Muscle layer of colon (tissue), 2 donors: ENCODE results near the gene NCAPD3.
"Not testable (repeated sequence)": the region's sequence is repeated elsewhere in the genome, so short reads cannot be mapped to it uniquely, and the experiment has no call there.

ENCODE experiments used
- H3K27ac ChIP-seq: one replicate; pipeline ENCODE4 v1.7.0; 2013; ENCODE audit warnings: low read depth, mild to moderate bottlenecking, low read length, moderate library complexity
- H3K27me3 ChIP-seq, 2 donors: one replicate each; pipeline ENCODE4 v1.7.0; 2013; ENCODE audit warnings: low read length in 2 of 2, mild to moderate bottlenecking in 2 of 2; ENCODE audit not compliant: insufficient read depth in 2 of 2, control insufficient read depth in 1 of 2
- H3K36me3 ChIP-seq: one replicate; pipeline ENCODE4 v1.7.0; 2013; ENCODE audit warnings: mild to moderate bottlenecking, low read length; ENCODE audit not compliant: insufficient read depth
- H3K4me1 ChIP-seq: one replicate; pipeline ENCODE4 v1.7.0; 2013; ENCODE audit warnings: mild to moderate bottlenecking, low read length; ENCODE audit not compliant: insufficient read depth
- H3K4me3 ChIP-seq, 2 donors: one replicate each; pipeline ENCODE4 v1.7.0; 2013; ENCODE audit warnings: low read length in 2 of 2, low read depth in 1 of 2, mild to moderate bottlenecking in 1 of 2, moderate library complexity in 1 of 2
- H3K9ac ChIP-seq: one replicate; pipeline ENCODE4 v1.7.0; 2013; ENCODE audit warnings: low read length
- H3K9me3 ChIP-seq: one replicate; pipeline ENCODE4 v1.7.0; 2013; ENCODE audit warnings: mild to moderate bottlenecking, low read length
- donor health status: abdominal sarcoma.
- donor health status: Adenocarcinoma of cecum.

NCAPD3 gene

GRCh38 chr11:134264966-134265764, 41.4 kb upstream of the NCAPD3 start:
- Histone ChIP-seq H3K36me3 (peaks cover 44% of the 10 kb centered on the region), H3K9ac (no peak overlapping the region), H3K27me3 (peaks cover 0 to 6% of the 10 kb centered on the region in 2 donors), H3K4me3 (no peak overlapping the region), H3K4me1 (no peaks in the 10 kb centered on the region), H3K9me3 (no peaks in the 10 kb centered on the region), H3K27ac (no peak overlapping the region)

DNA sequence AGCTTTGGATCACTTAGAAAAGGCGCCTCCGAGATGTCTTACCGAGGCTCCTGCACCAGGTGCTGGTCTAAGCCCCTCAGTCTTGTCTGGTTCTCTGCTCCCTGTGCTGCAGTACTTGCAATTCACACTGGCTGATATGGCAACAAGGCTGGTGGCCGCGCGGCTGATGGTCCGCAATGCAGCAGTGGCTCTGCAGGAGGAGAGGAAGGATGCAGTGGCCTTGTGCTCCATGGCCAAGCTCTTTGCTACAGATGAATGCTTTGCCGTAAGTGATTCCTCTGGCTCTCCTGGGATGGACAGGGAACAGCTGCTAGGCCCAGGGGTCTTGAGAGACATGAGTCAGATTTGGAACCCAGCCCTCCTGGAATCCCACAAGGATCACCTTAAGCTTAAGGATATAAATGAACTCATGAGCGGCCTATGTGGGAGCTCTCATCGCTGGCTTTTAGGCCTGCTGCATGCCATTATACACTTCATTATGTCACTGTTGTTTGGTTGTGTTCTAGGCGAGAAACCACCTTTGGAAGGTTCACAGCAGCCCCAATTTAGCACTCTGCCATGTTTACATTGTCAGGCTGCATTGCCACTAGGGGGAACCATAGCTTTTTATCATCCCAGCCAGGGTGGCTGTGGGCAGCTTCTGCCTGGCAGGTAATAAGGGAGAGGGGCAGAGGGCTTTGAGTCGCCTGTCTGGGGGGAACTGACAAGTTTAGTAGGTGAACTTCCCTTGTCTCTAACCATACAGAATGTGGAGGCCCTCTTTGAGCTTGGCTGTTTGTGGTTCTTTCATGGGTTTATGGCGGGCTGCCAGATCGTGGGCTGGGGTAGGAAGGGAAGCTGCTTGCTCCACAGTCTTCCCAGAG, 38.1 kb upstream of the NCAPD3 start:
- Histone ChIP-seq H3K4me1 (no peaks in the 10 kb centered on the region), H3K9me3 (no peaks in the 10 kb centered on the region), H3K27ac (no peak overlapping the region), H3K4me3 (no peak overlapping the region), H3K27me3 (no peaks in the 10 kb centered on the region), H3K9ac (no peak overlapping the region), H3K36me3 (peaks cover 69% of the 10 kb centered on the region)

DNA sequence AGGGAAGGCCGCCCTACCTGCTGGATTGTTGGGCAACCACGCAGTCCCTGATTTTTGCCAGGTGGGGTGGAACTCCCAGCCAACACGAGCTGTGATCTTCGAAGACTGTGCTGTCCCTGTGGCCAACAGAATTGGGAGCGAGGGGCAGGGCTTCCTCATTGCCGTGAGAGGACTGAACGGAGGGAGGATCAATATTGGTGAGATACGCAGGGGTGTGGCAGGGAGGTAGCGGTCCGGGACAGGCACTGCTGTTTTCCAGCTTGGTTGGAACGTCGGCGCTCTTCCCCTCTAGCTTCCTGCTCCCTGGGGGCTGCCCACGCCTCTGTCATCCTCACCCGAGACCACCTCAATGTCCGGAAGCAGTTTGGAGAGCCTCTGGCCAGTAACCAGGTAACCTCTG, 37.2 kb upstream of the NCAPD3 start:
- no peaks in the 10 kb centered on the region for H3K27me3 ChIP-seq
- no peaks in the 10 kb centered on the region for H3K4me1 ChIP-seq
- no peak overlapping the region for H3K4me3 ChIP-seq
- no peaks in the 10 kb centered on the region for H3K9me3 ChIP-seq
- H3K27ac ChIP-seq: no peak overlapping the region
- H3K36me3 ChIP-seq: peaks cover 69% of the 10 kb centered on the region
- H3K9ac ChIP-seq: no peak overlapping the region

DNA sequence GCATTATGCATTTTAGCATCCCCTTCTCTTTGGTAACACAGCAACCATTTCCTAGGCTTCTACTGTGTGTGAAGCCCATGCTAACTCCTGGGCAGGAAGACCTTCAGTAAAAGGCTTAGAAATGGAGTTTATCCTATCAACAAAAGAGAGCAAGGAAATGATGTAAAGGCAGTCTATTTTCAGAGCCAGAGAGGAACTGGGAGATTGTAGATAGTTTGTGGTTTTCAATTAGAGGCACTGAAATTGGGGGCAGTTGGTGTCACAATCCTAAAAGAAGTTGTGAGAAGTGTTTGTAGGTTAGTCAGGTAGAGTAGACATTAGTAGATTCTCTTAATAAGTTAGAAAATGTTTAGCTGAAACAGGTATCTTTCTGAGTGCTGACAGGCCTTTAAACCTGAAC, 36.7 kb upstream of the NCAPD3 start:
- Histone ChIP-seq H3K9ac (no peak overlapping the region), H3K27ac (no peak overlapping the region), H3K4me1 (no peaks in the 10 kb centered on the region), H3K27me3 (no peaks in the 10 kb centered on the region), H3K9me3 (no peaks in the 10 kb centered on the region), H3K36me3 (peaks cover 69% of the 10 kb centered on the region), H3K4me3 (no peak overlapping the region)

DNA sequence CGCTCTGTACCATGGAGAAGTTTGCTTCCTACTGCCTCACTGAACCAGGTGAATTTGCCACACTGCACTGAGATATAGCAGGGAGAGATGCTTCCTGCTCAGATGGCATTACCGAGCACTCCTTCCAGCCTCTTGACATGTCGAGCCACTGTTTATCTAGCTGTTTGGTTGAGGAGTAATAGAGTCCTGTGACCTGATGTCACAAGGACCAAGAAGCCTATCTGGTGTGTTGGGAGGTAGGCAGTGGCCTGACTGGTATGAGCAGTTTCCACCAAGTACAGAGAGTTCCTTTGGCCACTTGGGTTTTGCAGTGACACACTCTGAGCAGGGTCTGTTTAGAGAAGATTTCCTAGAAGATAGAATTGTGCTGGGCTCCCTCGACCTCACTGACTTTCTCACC, 34.8 kb upstream of the NCAPD3 start:
- peaks cover 59% of the 10 kb centered on the region for H3K36me3 ChIP-seq

GRCh38 chr11:134257101-134257500, 33.3 kb upstream of the NCAPD3 start:
- Histone ChIP-seq H3K9ac (no peak overlapping the region), H3K36me3 (peaks cover 44% of the 10 kb centered on the region), H3K4me3 (no peak overlapping the region), H3K9me3 (no peaks in the 10 kb centered on the region), H3K27ac (no peak overlapping the region), H3K27me3 (no peaks in the 10 kb centered on the region), H3K4me1 (peaks cover 8% of the 10 kb centered on the region)

More for the DNA sequence above, 34.8 kb upstream of the NCAPD3 start:
- Histone ChIP-seq H3K4me1 (peaks cover 6% of the 10 kb centered on the region), H3K9ac (no peak overlapping the region), H3K9me3 (no peaks in the 10 kb centered on the region), H3K27me3 (no peaks in the 10 kb centered on the region), H3K27ac (no peak overlapping the region), H3K4me3 (no peak overlapping the region)

- H3K27ac ChIP-seq, H3K27me3 ChIP-seq, H3K9me3 ChIP-seq, H3K9ac ChIP-seq, H3K4me3 ChIP-seq: not testable (repeated sequence)
- H3K36me3 ChIP-seq: peaks cover 41% of the 10 kb centered on the region
- peaks cover 15% of the 10 kb centered on the region for H3K4me1 ChIP-seq
These were observed 31.4 kb upstream of the NCAPD3 start for GRCh38 chr11:134255184-134255561.

DNA sequence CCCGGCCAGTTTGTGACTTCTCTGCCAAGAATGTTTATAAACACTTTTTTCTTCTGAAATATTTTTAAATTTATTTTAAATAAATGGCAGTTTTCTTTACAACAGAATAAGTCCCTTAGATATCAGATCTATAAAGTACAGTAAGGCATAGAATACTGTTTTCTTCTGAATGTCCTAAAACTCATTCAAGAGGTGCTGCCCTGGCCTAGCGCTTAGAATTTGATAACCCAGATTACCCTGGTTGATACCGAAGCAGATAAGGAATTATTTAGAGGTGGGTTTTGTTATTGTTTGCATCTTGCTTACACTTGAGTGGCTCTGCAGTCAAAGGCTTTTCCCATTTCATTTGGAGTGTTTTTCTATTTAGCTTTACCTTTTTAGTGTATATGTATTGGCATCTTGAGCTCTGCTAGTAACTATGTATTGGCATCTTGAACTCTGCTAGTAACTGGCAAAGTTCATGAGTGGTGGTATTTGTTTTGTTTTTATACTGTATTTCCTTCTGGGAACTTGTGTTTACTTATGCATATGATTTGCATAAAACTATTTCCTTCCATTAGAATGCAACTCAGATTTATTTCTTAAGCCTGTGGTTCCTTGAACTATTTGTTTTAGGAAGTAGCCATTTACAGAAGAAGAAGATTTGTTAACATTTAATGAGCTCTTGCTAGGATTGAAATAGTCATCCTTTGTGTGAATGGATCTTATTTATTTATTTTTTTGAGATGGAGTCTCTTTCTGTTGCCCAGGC, 30.8 kb upstream of the NCAPD3 start:
- Histone ChIP-seq H3K9ac (no peak overlapping the region), H3K27ac (no peak overlapping the region), H3K4me1 (peaks cover 15% of the 10 kb centered on the region), H3K36me3 (peaks cover 41% of the 10 kb centered on the region), H3K4me3 (peak overlapping the region in 1 of 2 donors; percentile 16), H3K27me3 (no peaks in the 10 kb centered on the region), H3K9me3 (no peaks in the 10 kb centered on the region)

GRCh38 chr11:134253188-134253993, 29.6 kb upstream of the NCAPD3 start, which contains the start of the genes ACAD8 and THYN1:
ACAD8 (plus strand) TSS chr11:134253568; CDS start chr11:134253601, 33 bp downstream.
THYN1 (minus strand) TSS chr11:134253352; CDS start chr11:134252882, 470 bp downstream.
- H3K27ac ChIP-seq: peak within 1 kb of the TSS; percentile 73
- H3K4me1 ChIP-seq: peaks cover 15% of the 10 kb centered on the region
- peak within 1 kb of the TSS; percentile 83 to 99 for H3K4me3 ChIP-seq
- H3K36me3 ChIP-seq: peaks cover 41% of the 10 kb centered on the region
- H3K9me3 ChIP-seq: no peaks in the 10 kb centered on the region
- peak within 1 kb of the TSS; percentile 62 for H3K9ac ChIP-seq
- no peaks in the 10 kb centered on the region for H3K27me3 ChIP-seq

GRCh38 chr11:134252346-134253187, 28.8 kb upstream of the NCAPD3 start:
- H3K4me3 ChIP-seq: peak overlapping the region; percentile 83 to 99
- H3K27ac ChIP-seq: peak overlapping the region; percentile 73
- peaks cover 15% of the 10 kb centered on the region for H3K4me1 ChIP-seq
- no peaks in the 10 kb centered on the region for H3K9me3 ChIP-seq
- peaks cover 42% of the 10 kb centered on the region for H3K36me3 ChIP-seq
- no peaks in the 10 kb centered on the region for H3K27me3 ChIP-seq
- peak overlapping the region; percentile 62 for H3K9ac ChIP-seq
